NCI-H2029 (cell line): ENCODE measurements around the gene ALKBH6.
"Not testable (repeated sequence)": the region's sequence is repeated elsewhere in the genome, so short reads cannot be mapped to it uniquely, and the experiment has no call there.

Experiments
- DNase-seq: peaks from one replicate; lab custom pipeline; 2025; lab: John Stamatoyannopoulos, UW

The ALKBH6 gene

GRCh38 chr19:36014012-36014924 is at the start of gene ALKBH6:
Gene ALKBH6 (minus strand): TSS chr19:36014213. CDS start chr19:36013397, 816 bp downstream.
- peak; percentile 99 for DNase-seq

- DNase-seq: no peak
Measured at GRCh38 chr19:36061367-36061766, 47.4 kb upstream of the ALKBH6 start.

- peak; percentile 35 for DNase-seq
Measured at GRCh38 chr19:36060430-36060829, 46.4 kb upstream of the ALKBH6 start.

GRCh38 chr19:36059180-36059910 is 45.3 kb upstream of the ALKBH6 start:
- DNase-seq: peak; percentile 39

- peak; percentile 41 for DNase-seq
Measured at GRCh38 chr19:36058481-36059179, 44.6 kb upstream of the ALKBH6 start.

- peak; percentile 95 for DNase-seq
Measured at GRCh38 chr19:36054733-36055686, 41.0 kb upstream of the ALKBH6 start, which contains the start of gene WDR62. Gene WDR62 (plus strand): TSS chr19:36054897. CDS start chr19:36054972, 75 bp downstream.

- DNase-seq: peak; percentile 98
Measured at GRCh38 chr19:36054119-36054732, 40.2 kb upstream of the ALKBH6 start, which contains the start of gene THAP8. Gene THAP8 (minus strand): TSS chr19:36054285. CDS start chr19:36054217, 68 bp downstream.

GRCh38 chr19:36051637-36052036 is 37.6 kb upstream of the ALKBH6 start:
- peak; percentile 67 for DNase-seq

- DNase-seq: no peak
Measured at GRCh38 chr19:36051236-36051635, 37.2 kb upstream of the ALKBH6 start.

GRCh38 chr19:36049080-36049698 is 35.2 kb upstream of the ALKBH6 start:
- peak; percentile 91 for DNase-seq

- no peak for DNase-seq
Measured at GRCh38 chr19:36047835-36048234, 33.8 kb upstream of the ALKBH6 start.

- DNase-seq: no peak
Measured at GRCh38 chr19:36046443-36047050, 32.5 kb upstream of the ALKBH6 start.

GRCh38 chr19:36043952-36044351 is 29.9 kb upstream of the ALKBH6 start:
- DNase-seq: no peak

- DNase-seq: no peak
Measured at GRCh38 chr19:36041831-36042230, 27.8 kb upstream of the ALKBH6 start.

GRCh38 chr19:36041092-36041491 is 27.1 kb upstream of the ALKBH6 start:
- DNase-seq: not testable (repeated sequence)

GRCh38 chr19:36040495-36040894 is 26.5 kb upstream of the ALKBH6 start:
- no peak for DNase-seq

- DNase-seq: peak; percentile 27
Measured at GRCh38 chr19:36032251-36033104, 18.5 kb upstream of the ALKBH6 start, which contains the start of gene CLIP3. Gene CLIP3 (minus strand): TSS chr19:36032873. CDS start chr19:36032357, 516 bp downstream.

GRCh38 chr19:36031308-36031707 is 17.3 kb upstream of the ALKBH6 start:
- no peak for DNase-seq
